ENCODE results near the gene TMEM266.

The TMEM266 gene

DNA sequence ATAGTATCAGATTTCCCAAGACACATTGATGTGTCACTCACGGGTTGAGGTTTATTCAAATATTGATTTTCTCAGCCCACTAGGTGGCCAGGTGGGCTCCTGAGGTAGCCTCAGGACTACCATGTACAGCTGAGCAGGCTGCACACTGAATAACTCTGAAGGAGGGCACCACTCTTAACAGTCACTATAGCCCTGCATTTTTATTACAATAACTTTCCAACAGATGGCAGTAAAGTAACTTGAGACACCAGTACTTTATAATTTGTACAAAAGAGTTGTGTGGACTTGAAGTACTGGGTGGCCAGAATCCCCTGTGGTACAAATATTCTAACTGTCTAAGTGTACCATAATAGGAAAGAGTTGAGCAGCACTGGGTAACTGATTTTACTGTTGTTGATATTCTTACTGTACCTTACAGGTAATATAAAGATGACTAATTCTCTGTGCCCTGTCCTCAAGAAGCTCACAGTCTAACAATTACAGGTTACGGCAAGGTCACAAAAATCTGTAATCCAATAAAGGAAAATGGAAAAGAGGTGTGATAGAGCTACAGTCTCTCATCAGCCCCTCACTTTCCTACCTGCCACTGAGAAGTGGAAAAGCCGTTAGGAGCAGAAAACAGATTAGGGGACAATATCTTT, 175.5 kb downstream of the TMEM266 start:
- DNase-seq (ENCODE audit: low read depth in 4 of 4, low spot score in 1 of 4), result no peak

- no peak for DNase-seq (ENCODE audit: low read depth in 4 of 4, low spot score in 1 of 4)
These were observed 176.6 kb downstream of the TMEM266 start for GRCh38 chr15:76236350-76236749.

DNA sequence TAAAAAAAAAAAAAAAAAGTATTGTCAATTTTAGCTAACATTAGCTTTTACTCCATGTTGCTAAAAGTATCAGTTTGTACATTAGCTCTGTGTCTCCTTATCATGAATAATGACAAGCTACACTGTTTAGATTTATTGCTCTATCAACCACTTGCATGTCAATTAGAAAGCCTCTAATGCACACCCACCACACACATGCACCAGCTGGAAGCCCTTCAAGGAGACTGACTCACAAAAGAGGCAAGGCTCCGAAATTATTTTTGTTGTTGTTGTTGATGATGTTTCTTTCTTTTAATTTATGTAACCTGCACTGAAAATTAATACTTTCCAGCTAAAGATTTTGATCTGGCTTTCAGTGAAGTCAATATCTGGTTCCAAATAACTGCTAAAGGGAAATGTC, 180.0 kb downstream of the TMEM266 start:
- DNase-seq (ENCODE audit: low read depth in 4 of 4, low spot score in 1 of 4), result no peak

DNA sequence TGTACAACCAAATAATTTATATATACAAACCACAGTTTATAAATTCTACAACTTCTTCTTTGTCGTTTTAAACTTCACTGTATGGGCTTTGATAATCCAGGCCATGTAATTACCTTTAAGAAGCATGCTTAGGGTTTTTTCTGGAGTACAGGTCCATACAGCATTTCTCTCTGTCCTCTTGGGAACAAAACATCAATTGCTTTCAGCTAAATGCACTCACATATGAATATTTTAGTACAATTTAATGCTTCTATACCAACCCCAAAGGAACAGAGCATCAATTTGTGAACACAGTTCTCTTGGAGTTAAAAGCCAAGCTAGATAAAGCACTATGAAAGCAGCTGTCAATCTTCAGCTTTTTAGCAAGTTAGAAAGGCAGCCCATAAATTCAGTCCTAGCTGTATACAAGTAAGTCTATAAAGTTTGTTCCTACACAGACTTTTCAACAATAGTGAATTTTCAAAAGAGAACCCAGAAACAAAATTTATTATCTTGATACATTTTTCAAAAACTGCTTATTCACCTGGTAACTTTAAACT, 185.4 kb downstream of the TMEM266 start:
- DNase-seq (ENCODE audit: low read depth in 4 of 4, low spot score in 1 of 4), result no peak

DNA sequence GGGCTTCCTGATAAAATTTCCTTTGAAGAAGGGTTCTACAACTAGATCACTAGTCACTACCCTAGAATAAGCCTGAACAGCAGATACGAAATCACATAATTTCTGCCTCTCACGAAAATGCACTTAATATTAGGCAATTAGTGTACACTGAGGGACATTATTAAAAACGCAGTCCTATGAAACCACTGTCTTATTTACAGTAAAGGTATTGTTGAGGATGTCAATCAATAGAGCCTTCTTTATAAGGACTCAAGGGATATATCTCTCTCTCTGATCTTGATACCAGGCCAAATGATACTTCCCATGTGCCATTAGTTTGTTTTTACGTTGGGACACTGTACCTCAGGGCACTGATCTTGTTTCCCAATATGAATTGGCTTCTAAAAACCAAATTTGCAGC, 191.9 kb downstream of the TMEM266 start:
- no peak for DNase-seq (ENCODE audit: low read depth in 4 of 4, low spot score in 1 of 4)

- DNase-seq (ENCODE audit: low read depth in 4 of 4, low spot score in 1 of 4), result no peak
These were observed 192.5 kb downstream of the TMEM266 start for GRCh38 chr15:76252249-76252648.

DNA sequence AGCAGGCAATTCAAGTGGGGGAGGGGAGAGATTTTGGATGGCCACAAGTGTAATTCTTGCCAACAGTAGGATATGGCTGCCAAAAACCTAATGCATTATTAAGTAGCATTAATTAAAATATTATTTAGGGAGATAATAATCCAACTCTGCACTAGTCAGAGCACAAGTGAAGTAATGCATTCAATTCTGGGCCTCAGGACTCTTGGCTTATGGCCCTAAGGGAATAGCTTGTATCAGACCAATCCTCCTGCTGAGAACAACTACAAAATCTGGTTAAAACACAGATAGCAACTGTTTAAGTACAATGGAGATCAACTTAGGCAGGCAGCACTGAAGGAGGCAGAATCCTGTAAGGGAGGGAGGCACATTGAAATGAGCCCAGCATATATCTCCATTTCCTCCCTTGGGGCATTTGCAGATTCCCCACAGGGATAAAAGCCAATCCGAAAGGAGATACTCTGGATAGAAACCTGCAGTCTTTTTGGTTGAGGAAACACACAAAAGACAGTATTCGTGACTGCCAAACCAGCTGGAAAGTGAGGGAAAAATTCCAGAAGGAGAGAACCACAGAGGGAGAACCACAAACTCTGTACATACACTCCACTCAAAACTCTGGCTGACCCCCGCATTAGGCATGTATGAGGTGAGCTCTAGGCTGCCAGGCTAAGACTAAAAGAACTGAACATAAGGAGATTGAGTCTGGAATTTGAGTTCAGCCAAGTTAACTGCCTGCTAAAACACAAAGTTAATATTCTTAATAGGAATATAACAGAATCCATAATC, 194.1 kb downstream of the TMEM266 start:
- no peak for DNase-seq (ENCODE audit: low read depth in 4 of 4, low spot score in 1 of 4)

Data from stimulated activated CD4-positive, alpha-beta T cell treated with anti-CD3 and anti-CD28 coated beads, Interleukin-1b, Interleukin-23, amount 100 ng/mL, for 24 hours (primary cell).